ENCODE data around the gene COLEC11. TPM values are rescaled to one million over a fixed set of nuclear protein-coding genes. Genes with fewer than 3 reads are reported as not detected.

Gene COLEC11
- total RNA-seq, 4 donors from 2014 or later: 0.56 to 2.3 (median 1.0) TPM; not detected in 1

GRCh38 chr2:3675687-3676086, 80.8 kb downstream of the COLEC11 start:
- WGBS, 2 donors: 87 to 90% methylated on average over 3 to 4 of the region's 4 CpGs
- H3K27me3 ChIP-seq: peaks cover 0 to 10% (median 0%) of the 10 kb centered on the region in 4 donors
- H3K4me3 ChIP-seq: no peak overlapping the region
- intact Hi-C loops (cut with DNase I): no loop called here
- no peaks in the 10 kb centered on the region for H3K36me3 ChIP-seq
- no peaks in the 10 kb centered on the region for H3K4me1 ChIP-seq
- TF ChIP-seq, protein P1, sequence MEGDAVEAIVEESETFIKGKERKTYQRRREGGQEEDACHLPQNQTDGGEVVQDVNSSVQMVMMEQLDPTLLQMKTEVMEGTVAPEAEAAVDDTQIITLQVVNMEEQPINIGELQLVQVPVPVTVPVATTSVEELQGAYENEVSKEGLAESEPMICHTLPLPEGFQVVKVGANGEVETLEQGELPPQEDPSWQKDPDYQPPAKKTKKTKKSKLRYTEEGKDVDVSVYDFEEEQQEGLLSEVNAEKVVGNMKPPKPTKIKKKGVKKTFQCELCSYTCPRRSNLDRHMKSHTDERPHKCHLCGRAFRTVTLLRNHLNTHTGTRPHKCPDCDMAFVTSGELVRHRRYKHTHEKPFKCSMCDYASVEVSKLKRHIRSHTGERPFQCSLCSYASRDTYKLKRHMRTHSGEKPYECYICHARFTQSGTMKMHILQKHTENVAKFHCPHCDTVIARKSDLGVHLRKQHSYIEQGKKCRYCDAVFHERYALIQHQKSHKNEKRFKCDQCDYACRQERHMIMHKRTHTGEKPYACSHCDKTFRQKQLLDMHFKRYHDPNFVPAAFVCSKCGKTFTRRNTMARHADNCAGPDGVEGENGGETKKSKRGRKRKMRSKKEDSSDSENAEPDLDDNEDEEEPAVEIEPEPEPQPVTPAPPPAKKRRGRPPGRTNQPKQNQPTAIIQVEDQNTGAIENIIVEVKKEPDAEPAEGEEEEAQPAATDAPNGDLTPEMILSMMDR (IDR thresholded peaks at IDR 0.05): no peak
- TF ChIP-seq POLR2A (IDR thresholded peaks at IDR 0.05): no peak
- no peaks in the 10 kb centered on the region for H3K9me3 ChIP-seq
- H3K27ac ChIP-seq: no peak overlapping the region
- no peak for DNase-seq

GRCh38 chr2:3677436-3677835, 82.5 kb downstream of the COLEC11 start:
- Histone ChIP-seq H3K9me3 (no peaks in the 10 kb centered on the region), H3K27ac (no peak overlapping the region), H3K4me1 (no peaks in the 10 kb centered on the region), H3K36me3 (no peaks in the 10 kb centered on the region), H3K27me3 (peaks cover 0 to 10% (median 0%) of the 10 kb centered on the region in 4 donors), H3K4me3 (no peak overlapping the region)
- WGBS, 2 donors: 74 to 90% methylated on average over 4 to 6 of the region's 9 CpGs
- no peak for DNase-seq
- TF ChIP-seq, protein P1 (IDR thresholded peaks at IDR 0.05): no peak
- TF ChIP-seq POLR2A (IDR thresholded peaks at IDR 0.05): no peak
- intact Hi-C loops (cut with DNase I): no loop called here

DNA sequence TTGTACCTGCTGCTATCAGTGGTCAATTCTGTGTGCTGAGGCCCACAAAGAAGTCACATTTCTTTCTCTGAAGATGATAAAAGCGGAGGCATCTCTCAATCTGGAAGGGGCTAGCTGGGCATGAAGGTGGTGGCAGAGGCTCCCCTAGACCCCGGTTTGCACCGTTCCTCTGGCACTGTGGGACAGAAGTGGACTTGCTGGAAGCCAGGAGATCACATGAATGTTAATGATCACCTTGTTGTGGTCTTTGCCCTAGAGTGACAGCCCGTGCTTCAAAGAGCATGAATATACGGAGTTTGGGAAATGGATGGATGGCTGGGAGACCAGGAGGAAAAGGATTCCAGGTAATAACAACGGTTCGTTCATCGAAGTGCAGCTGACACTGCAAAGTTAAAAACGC, 83.3 kb downstream of the COLEC11 start:
- DNase-seq: no peak
- intact Hi-C loops (cut with DNase I): no loop called here
- no peak for TF ChIP-seq POLR2A (IDR thresholded peaks at IDR 0.05)
- TF ChIP-seq, protein P1 (IDR thresholded peaks at IDR 0.05): no peak

GRCh38 chr2:3679180-3679579, 84.3 kb downstream of the COLEC11 start:
- TF ChIP-seq POLR2A (IDR thresholded peaks at IDR 0.05): no peak
- TF ChIP-seq, protein P1 (IDR thresholded peaks at IDR 0.05): no peak
- intact Hi-C loops (cut with DNase I): no loop called here
- H3K9me3 ChIP-seq: no peaks in the 10 kb centered on the region
- H3K36me3 ChIP-seq: no peaks in the 10 kb centered on the region
- WGBS, 2 donors: 89 to 96% methylated on average over 2 of the region's 2 CpGs
- peaks cover 0 to 3% (median 0%) of the 10 kb centered on the region in 4 donors for H3K27me3 ChIP-seq
- no peak for DNase-seq
- no peak overlapping the region for H3K4me3 ChIP-seq
- H3K4me1 ChIP-seq: no peaks in the 10 kb centered on the region
- no peak overlapping the region for H3K27ac ChIP-seq

More for the DNA sequence above, 83.3 kb downstream of the COLEC11 start:
- whole genome bisulfite sequencing, 2 donors: 70 to 85% methylated on average over 7 to 8 of the region's 9 CpGs
- Histone ChIP-seq H3K4me1 (no peaks in the 10 kb centered on the region), H3K9me3 (no peaks in the 10 kb centered on the region), H3K27ac (no peak overlapping the region), H3K4me3 (no peak overlapping the region), H3K36me3 (no peaks in the 10 kb centered on the region), H3K27me3 (peaks cover 0 to 4% (median 0%) of the 10 kb centered on the region in 4 donors)

DNA sequence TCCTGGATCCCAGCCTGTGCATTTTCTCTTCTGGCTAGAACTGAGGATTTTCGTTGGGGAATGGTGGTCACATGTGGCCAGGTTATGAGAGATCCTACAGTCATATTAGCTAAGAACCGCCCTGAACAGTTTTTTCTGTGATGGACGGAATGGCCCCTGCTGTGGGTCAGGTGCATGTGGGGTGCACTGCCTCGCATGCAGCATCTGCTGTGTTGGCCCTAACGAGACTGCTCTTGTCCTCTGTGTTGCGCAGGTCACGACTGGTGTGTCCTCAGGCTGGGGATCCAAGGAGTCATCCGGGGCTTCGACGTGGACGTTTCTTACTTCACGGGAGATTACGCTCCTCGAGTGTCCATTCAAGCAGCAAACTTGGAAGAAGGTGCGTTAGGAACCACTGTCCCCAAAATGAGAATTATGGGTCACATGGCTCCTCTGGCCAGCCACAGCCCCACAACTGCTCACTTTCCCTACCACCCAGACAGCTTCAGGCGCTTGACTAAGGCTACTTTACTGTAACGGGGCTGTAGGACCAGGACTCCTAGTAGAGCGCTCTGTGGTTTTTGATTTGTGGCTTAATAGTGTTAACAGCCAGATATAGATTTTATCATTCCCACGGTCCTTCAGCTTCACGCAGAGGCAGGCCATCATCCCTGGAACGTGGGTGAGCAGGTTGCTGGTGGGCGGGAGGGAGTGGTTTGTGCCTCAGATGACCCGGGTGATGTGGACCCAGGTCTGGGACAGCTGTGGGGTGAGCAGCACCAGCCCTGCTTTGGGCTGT, 84.9 kb downstream of the COLEC11 start:
- Histone ChIP-seq H3K36me3 (no peaks in the 10 kb centered on the region), H3K27me3 (peaks cover 0 to 3% (median 0%) of the 10 kb centered on the region in 4 donors), H3K9me3 (no peaks in the 10 kb centered on the region), H3K27ac (no peak overlapping the region), H3K4me1 (no peaks in the 10 kb centered on the region), H3K4me3 (no peak overlapping the region)
- DNase-seq: no peak
- intact Hi-C loops (cut with DNase I): no loop called here
- 77 to 79% methylated on average over 10 to 13 of the region's 23 CpGs for WGBS, 2 donors
- TF ChIP-seq, protein P1 (IDR thresholded peaks at IDR 0.05): no peak
- TF ChIP-seq POLR2A (IDR thresholded peaks at IDR 0.05): no peak

All from esophagus squamous epithelium (tissue), 5 donors.